HuH-7.5 (cell line): ENCODE results near the gene EME2.

Source experiments
- DNase-seq: peaks from one replicate; pipeline ENCODE4 v3.0.0; 2011; ENCODE audit warnings: low spot score

Gene EME2

DNA sequence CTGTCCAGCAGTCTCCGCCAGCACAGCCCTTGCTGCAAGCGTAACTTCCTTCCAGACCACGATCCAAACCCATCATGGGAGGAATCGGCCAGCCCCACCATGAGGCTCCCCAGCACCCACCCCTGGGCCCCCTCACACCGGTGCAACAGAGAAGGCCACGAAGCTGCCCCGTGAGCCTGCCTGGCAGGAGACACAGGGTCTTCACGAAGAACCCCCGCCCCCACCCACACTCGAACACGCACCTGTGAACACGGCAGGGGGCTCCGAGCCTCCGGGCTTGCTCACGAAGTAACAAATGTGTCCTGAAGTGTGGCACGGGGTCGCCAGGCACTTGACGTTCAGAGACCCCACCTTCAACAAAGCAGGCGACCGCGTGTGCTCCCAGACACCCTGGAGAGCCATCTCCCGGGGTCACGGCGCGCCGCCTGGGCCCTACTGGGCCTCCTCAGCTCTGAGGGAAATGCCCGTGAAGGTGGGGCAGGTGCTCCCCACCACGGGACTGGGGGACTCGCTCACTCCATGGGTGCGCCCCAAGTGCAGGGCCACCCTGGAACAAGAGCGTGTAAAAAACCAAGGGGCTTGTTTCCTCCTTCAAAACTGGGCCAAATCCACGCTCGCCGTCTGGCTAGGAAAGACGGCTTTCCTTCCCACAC is 46.4 kb downstream of the EME2 start:
- DNase-seq = no peak

- DNase-seq = no peak
These were observed 47.0 kb downstream of the EME2 start for GRCh38 chr16:1819611-1820010.

- no peak for DNase-seq
These were observed 47.7 kb downstream of the EME2 start for GRCh38 chr16:1820096-1820945.

DNA sequence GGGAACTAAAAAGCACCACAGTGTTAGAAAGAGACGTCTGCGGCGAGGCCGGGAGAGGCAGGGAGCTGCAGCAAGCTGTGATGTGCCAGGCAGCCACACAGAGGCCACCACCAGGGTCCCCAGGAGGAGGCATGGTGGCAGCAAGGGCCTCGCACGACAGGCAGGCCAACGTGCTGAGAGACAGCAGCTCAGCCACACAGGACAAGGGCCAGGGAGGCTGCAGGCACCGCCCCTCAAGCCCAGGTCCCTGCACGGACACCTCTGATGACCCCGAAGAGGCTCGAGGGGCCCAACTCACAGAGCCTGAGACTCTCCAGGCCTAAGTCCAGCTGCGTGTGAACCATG is 48.3 kb downstream of the EME2 start:
- DNase-seq = no peak

GRCh38 chr16:1821861-1822611 is 49.4 kb downstream of the EME2 start:
- no peak for DNase-seq

- no peak for DNase-seq
These were observed 50.2 kb downstream of the EME2 start for GRCh38 chr16:1822801-1823200.

DNA sequence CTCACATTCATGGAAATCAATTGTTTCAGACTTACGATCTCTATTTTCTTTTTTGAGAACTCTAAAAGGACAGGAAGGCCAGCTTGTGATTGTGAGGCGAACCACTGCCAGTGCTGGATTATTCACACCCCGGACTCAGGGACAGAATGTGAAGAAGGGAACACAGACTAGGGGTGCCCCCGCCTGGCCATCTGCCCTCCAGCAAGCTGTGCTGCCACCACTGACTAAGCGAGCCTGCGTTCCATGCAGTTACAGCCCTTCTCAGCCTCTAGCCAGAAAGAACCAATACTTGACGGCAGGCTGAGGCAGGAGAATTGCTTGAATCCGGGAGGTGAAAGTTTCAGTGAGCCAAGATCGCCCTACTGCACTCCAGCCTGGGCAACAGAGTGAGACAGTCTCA is 51.2 kb downstream of the EME2 start:
- peak; percentile 47 for DNase-seq

GRCh38 chr16:1825381-1825863 is 52.8 kb downstream of the EME2 start:
- no peak for DNase-seq
